ENCODE data around the gene VGLL4.

- TF ChIP-seq CTCF (IDR thresholded peaks at IDR 0.05; ENCODE audit: insufficient read depth, low read length, poor library complexity, severe bottlenecking) (no peak), EZH2phosphoT487 (conservative IDR thresholded peaks at IDR 0.05; ENCODE audit: low read length) (no peak)
These were observed 134.3 kb downstream of the VGLL4 start for GRCh38 chr3:11509173-11510000.
